AG04450 (cell line): ENCODE measurements around the gene OTULIN. TPM values are rescaled to one million over a fixed set of nuclear protein-coding genes. Genes with fewer than 3 reads are reported as not detected.

Experiments
- CTCF ChIA-PET: fragments of 300-600, 350-600 bp; formaldehyde crosslinking; extraction: SDS; loops from one replicate; lab custom pipeline; 2022; ENCODE audit warnings: antibody characterized with exemption, inconsistent platforms; lab: Charles Lee
- POLR2A ChIA-PET: fragments of 350-600 bp; formaldehyde crosslinking; extraction: SDS; loops from one replicate; lab custom pipeline; 2021; ENCODE audit warnings: antibody characterized with exemption, inconsistent platforms; lab: Yijun Ruan, JAX
- DNase-seq: peaks from one replicate; pipeline ENCODE4 v3.0.0-alpha.2; 2011; ENCODE audit warnings: low read depth, low spot score
- H3K27ac ChIP-seq: one replicate; pipeline ENCODE4 v1.5.1; 2012; ENCODE audit warnings: low read depth, low read length, control low read depth
- H3K27me3 ChIP-seq: one replicate; pipeline ENCODE4 v1.6.0; 2012; ENCODE audit warnings: low read length; ENCODE audit not compliant: control insufficient read depth, insufficient read depth
- H3K4me3 ChIP-seq: 2 replicates; pipeline ENCODE4 v1.5.1; 2011; ENCODE audit warnings: mild to moderate bottlenecking, low read depth, low read length, control low read depth
- H3K9me3 ChIP-seq: 2 replicates; pipeline ENCODE4 v1.5.1; 2012; ENCODE audit warnings: low read length; ENCODE audit not compliant: control insufficient read depth, insufficient read depth
- polyA plus RNA-seq: library from polyadenylated mRNA; depleted of rRNA; stranded (reverse); fragments of >200 nt; gene quantifications from 2 replicates; pipeline ENCODE4 v1.2.3, GENCODE V29; 2011
- TF ChIP-seq, protein P1 (sequence below): IDR thresholded peaks from 2 replicates; pipeline ENCODE4 v1.5.1; 2011; ENCODE audit warnings: low read depth, low read length, control low read depth, inconsistent platforms

The OTULIN gene
- polyA plus RNA-seq, 1 experiment, result 14.0 TPM

DNA sequence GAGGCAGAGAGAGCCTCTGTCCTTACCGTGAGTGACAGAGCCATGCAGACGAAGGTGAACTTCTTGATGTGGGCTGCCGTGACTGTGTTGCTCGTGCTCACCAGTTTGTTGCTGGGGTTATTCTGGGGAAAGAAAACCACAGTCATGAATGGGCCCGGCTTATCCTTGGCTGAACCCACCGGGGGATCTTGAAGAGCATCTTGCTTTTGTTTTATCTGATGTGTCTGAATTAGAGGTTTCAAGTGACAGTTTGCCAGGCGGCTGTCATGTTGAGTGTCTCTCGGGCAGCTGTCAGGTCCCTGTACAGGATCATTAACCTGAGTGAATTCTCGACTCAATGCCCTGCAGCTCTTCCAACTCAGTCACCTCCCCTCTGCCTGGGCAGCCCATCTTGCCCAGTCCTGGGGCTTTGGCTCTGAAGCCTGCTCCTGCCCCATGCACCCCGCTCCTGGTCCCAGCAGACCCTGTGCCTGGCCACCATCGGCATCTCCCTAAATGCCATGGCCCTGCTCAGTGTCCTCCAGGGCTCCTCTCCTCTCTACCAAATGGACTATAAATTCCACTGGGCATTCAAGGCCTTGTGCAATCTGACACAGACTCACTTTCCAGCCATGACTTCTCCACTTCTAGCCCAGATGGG, 77.4 kb downstream of the OTULIN start:
- ChIA-PET CTCF (interaction anchor here (0.8 to 2.3 kb wide), 2 partner anchors 15 to 262 kb away, joined by 3 to 12 read pairs; no protein-coding TSS in a partner anchor), POLR2A (no interaction called here)
- Histone ChIP-seq H3K9me3 (no peaks in the 10 kb centered on the region), H3K4me3 (no peak overlapping the region), H3K27me3 (no peaks in the 10 kb centered on the region), H3K27ac (no peak overlapping the region)
- TF ChIP-seq, protein P1, sequence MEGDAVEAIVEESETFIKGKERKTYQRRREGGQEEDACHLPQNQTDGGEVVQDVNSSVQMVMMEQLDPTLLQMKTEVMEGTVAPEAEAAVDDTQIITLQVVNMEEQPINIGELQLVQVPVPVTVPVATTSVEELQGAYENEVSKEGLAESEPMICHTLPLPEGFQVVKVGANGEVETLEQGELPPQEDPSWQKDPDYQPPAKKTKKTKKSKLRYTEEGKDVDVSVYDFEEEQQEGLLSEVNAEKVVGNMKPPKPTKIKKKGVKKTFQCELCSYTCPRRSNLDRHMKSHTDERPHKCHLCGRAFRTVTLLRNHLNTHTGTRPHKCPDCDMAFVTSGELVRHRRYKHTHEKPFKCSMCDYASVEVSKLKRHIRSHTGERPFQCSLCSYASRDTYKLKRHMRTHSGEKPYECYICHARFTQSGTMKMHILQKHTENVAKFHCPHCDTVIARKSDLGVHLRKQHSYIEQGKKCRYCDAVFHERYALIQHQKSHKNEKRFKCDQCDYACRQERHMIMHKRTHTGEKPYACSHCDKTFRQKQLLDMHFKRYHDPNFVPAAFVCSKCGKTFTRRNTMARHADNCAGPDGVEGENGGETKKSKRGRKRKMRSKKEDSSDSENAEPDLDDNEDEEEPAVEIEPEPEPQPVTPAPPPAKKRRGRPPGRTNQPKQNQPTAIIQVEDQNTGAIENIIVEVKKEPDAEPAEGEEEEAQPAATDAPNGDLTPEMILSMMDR, result no peak
- DNase-seq, result no peak

DNA sequence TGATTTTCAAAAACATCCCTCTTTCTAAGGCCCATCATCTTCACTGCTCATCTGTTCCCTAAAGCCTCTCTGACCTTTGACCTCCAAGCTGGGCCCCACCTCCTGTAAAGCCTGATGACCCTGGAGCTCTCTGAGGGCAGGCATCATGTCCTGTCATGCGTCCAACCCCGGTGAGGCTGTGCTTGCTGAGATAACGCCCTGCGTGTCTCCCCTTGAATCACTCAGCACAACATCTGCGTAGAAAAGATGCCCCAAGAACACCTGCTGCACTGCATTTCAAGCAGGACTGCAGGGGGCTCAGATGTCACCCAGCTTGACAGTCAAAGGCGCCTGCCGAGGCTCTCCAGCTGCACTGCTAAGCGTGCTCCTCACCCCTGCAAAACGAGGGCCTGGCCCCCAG, 78.0 kb downstream of the OTULIN start:
- TF ChIP-seq, protein P1, result no peak
- CTCF ChIA-PET, result interaction anchor here (2.0 kb wide), 1 partner anchor 15 kb away, joined by 14 read pairs; no protein-coding TSS in a partner anchor

GRCh38 chr5:14743601-14744295, 79.2 kb downstream of the OTULIN start:
- CTCF ChIA-PET, result interaction anchor here (2.0 kb wide), 1 partner anchor 16 kb away, joined by 14 read pairs; no protein-coding TSS in a partner anchor
- H3K9me3 ChIP-seq, result no peaks in the 10 kb centered on the region
- peak; percentile 32 for DNase-seq
- no peak overlapping the region for H3K4me3 ChIP-seq
- no peak overlapping the region for H3K27ac ChIP-seq
- POLR2A ChIA-PET, result interaction anchor here (1.1 kb wide), 1 partner anchor 260 kb away, joined by 3 read pairs; no protein-coding TSS in a partner anchor
- no peaks in the 10 kb centered on the region for H3K27me3 ChIP-seq
- TF ChIP-seq, protein P1, result no peak

More for the DNA sequence above, 78.0 kb downstream of the OTULIN start:
- H3K27ac ChIP-seq, result no peak overlapping the region
- H3K9me3 ChIP-seq, result no peaks in the 10 kb centered on the region
- H3K27me3 ChIP-seq, result no peaks in the 10 kb centered on the region
- DNase-seq, result no peak
- H3K4me3 ChIP-seq, result no peak overlapping the region
- POLR2A ChIA-PET, result no interaction called here

- H3K9me3 ChIP-seq, result no peaks in the 10 kb centered on the region
- TF ChIP-seq, protein P1, result no peak
- CTCF ChIA-PET, result interaction anchor here (2.0 kb wide), 1 partner anchor 17 kb away, joined by 14 read pairs; no protein-coding TSS in a partner anchor
- H3K27ac ChIP-seq, result no peak overlapping the region
- H3K4me3 ChIP-seq, result no peak overlapping the region
- DNase-seq, result no peak
- H3K27me3 ChIP-seq, result no peaks in the 10 kb centered on the region
- POLR2A ChIA-PET, result no interaction called here
These were observed 80.0 kb downstream of the OTULIN start for GRCh38 chr5:14744296-14745187.
